Neural crest cell (in vitro differentiated cells): Measurements from ENCODE around the gene SCRT2. TPM values are rescaled to one million over a fixed set of nuclear protein-coding genes. Genes with fewer than 3 reads are reported as not detected.

Experiments used
- DNase-seq: peaks from one replicate; pipeline ENCODE4 v3.0.0; 2021; ENCODE audit warnings: low read depth, mixed read lengths, low spot score
- H3K27ac Mint-ChIP-seq: one replicate; pipeline ENCODE4 v1.8.0; 2021; ENCODE audit warnings: mild to moderate bottlenecking, mixed read lengths; ENCODE audit not compliant: unreplicated experiment
- H3K27me3 Mint-ChIP-seq: 2 replicates; pipeline ENCODE4 v1.8.0; 2021; ENCODE audit warnings: low read depth, mild to moderate bottlenecking, mixed read lengths
- H3K36me3 Mint-ChIP-seq: 2 replicates; pipeline ENCODE4 v1.8.0; 2021; ENCODE audit warnings: low read depth, mild to moderate bottlenecking, mixed read lengths
- H3K4me1 Mint-ChIP-seq: 2 replicates; pipeline ENCODE4 v1.8.0; 2021; ENCODE audit warnings: mixed read lengths
- H3K4me3 Mint-ChIP-seq: one replicate; pipeline ENCODE4 v1.8.0; 2021; ENCODE audit warnings: mild to moderate bottlenecking, mixed read lengths
- H3K9me3 Mint-ChIP-seq: 2 replicates; pipeline ENCODE4 v1.8.0; 2021; ENCODE audit warnings: mixed read lengths
- CTCF ChIP-seq: fragments of 200-600 bp; sonication (generic); conservative IDR thresholded peaks from 2 replicates; pipeline ENCODE4 v1.5.0; 2021; ENCODE audit warnings: antibody characterized with exemption, mild to moderate bottlenecking
- total RNA-seq: library from RNA; stranded (reverse); gene quantifications from 2 replicates; pipeline ENCODE4 v1.2.1, GENCODE V29; 2021

SCRT2 gene
- total RNA-seq, 1 donor from 2014 or later, result 3.7 TPM

GRCh38 chr20:618980-619379 lies 56.6 kb downstream of the SCRT2 start:
- TF ChIP-seq CTCF, result no peak
- no peak for DNase-seq
- Mint-ChIP-seq H3K9me3 (peaks cover 4% of the 10 kb centered on the region), H3K4me3 (no peak overlapping the region), H3K36me3 (peaks cover 2% of the 10 kb centered on the region), H3K4me1 (peaks cover 4% of the 10 kb centered on the region), H3K27me3 (peaks cover 45% of the 10 kb centered on the region), H3K27ac (no peak overlapping the region)

- peaks cover 50% of the 10 kb centered on the region for H3K27me3 Mint-ChIP-seq
- H3K4me1 Mint-ChIP-seq, result peaks cover 4% of the 10 kb centered on the region
- H3K4me3 Mint-ChIP-seq, result no peak overlapping the region
- no peak for DNase-seq
- TF ChIP-seq CTCF, result no peak
- peaks cover 4% of the 10 kb centered on the region for H3K9me3 Mint-ChIP-seq
- peaks cover 2% of the 10 kb centered on the region for H3K36me3 Mint-ChIP-seq
- no peak overlapping the region for H3K27ac Mint-ChIP-seq
These were observed 57.5 kb downstream of the SCRT2 start for GRCh38 chr20:617934-618690.

- Mint-ChIP-seq H3K4me3 (no peak overlapping the region), H3K27me3 (peaks cover 68% of the 10 kb centered on the region), H3K9me3 (peaks cover 4% of the 10 kb centered on the region), H3K27ac (no peak overlapping the region), H3K36me3 (peaks cover 2% of the 10 kb centered on the region), H3K4me1 (peaks cover 4% of the 10 kb centered on the region)
- DNase-seq, result no peak
- TF ChIP-seq CTCF, result no peak
These were observed 60.1 kb downstream of the SCRT2 start for GRCh38 chr20:615514-615913.

GRCh38 chr20:611843-612185 lies 63.8 kb downstream of the SCRT2 start:
- Mint-ChIP-seq H3K27me3 (peaks cover 80% of the 10 kb centered on the region), H3K9me3 (no peaks in the 10 kb centered on the region), H3K27ac (no peak overlapping the region)

More at GRCh38 chr20:611843-612185, 63.8 kb downstream of the SCRT2 start:
- Mint-ChIP-seq H3K4me3 (no peak overlapping the region), H3K4me1 (peaks cover 4% of the 10 kb centered on the region), H3K36me3 (no peaks in the 10 kb centered on the region)
- no peak for DNase-seq
- no peak for TF ChIP-seq CTCF

Other genes with a start within 250 kb of the SCRT2 start
- gene TBC1D20, start 213.3 kb downstream of the SCRT2 start, total RNA-seq, result 30.4 and 33.3 TPM in 2 replicates
- gene CSNK2A1, start 132.0 kb downstream of the SCRT2 start, total RNA-seq, result 207 and 227 TPM in 2 replicates
- 0.32 and 0.61 TPM in 2 replicates for gene TCF15, start 65.5 kb downstream of the SCRT2 start, total RNA-seq
- gene SRXN1, start 22.6 kb downstream of the SCRT2 start, total RNA-seq, result 10.7 and 12.6 TPM in 2 replicates
- gene SLC52A3, start 92.7 kb upstream of the SCRT2 start, total RNA-seq, result not detected in 2 replicates
- 16.8 and 17.4 TPM in 2 replicates for gene FAM110A, start 157.9 kb upstream of the SCRT2 start, total RNA-seq
- gene ANGPT4, start 240.5 kb upstream of the SCRT2 start, total RNA-seq, result 0.07 TPM in 1 of 2 replicates, not detected in the other